HG03558 (cell line): ENCODE measurements around the gene NRCAM.
A peak's percentile ranks its signal among the peaks of the same experiment; 100 is the strongest.
"Not testable (repeated sequence)": the region's sequence is repeated elsewhere in the genome, so short reads cannot be mapped to it uniquely, and the experiment has no call there.

ENCODE experiments used
- ATAC-seq: cut with Tn5 transposase; IDR thresholded peaks from one replicate; pipeline ENCODE4 v1.9.1; 2021; ENCODE audit warnings: moderate number of reproducible peaks; ENCODE audit not compliant: unreplicated experiment; ENCODE audit errors: extremely low read depth

NRCAM gene

GRCh38 chr7:108455998-108456677 is at the start of gene NRCAM:
NRCAM (minus strand) TSS chr7:108456436; CDS start chr7:108240064, 216,372 bp downstream.
- ATAC-seq: no peak

- not testable (repeated sequence) for ATAC-seq
These were observed 48.3 kb upstream of the NRCAM start for GRCh38 chr7:108504576-108504975.

GRCh38 chr7:108503112-108504026 is 47.1 kb upstream of the NRCAM start:
- peak; percentile 94 for ATAC-seq

- ATAC-seq: no peak
These were observed 43.3 kb upstream of the NRCAM start for GRCh38 chr7:108499566-108499965.

- no peak for ATAC-seq
These were observed 42.2 kb upstream of the NRCAM start for GRCh38 chr7:108498481-108498880.

GRCh38 chr7:108497082-108497725 is 41.0 kb upstream of the NRCAM start:
- ATAC-seq: peak; percentile 91

GRCh38 chr7:108492742-108493141 is 36.5 kb upstream of the NRCAM start:
- no peak for ATAC-seq

GRCh38 chr7:108488768-108489538 is 32.7 kb upstream of the NRCAM start:
- no peak for ATAC-seq

GRCh38 chr7:108487646-108488045 is 31.4 kb upstream of the NRCAM start:
- no peak for ATAC-seq

GRCh38 chr7:108486291-108486966 is 30.2 kb upstream of the NRCAM start:
- ATAC-seq: no peak

GRCh38 chr7:108484137-108484536 is 27.9 kb upstream of the NRCAM start:
- no peak for ATAC-seq

- no peak for ATAC-seq
These were observed 24.1 kb upstream of the NRCAM start for GRCh38 chr7:108480311-108480710.

GRCh38 chr7:108479751-108480150 is 23.5 kb upstream of the NRCAM start:
- no peak for ATAC-seq

- no peak for ATAC-seq
These were observed 22.9 kb upstream of the NRCAM start for GRCh38 chr7:108479118-108479517.

- ATAC-seq: no peak
These were observed 12.0 kb upstream of the NRCAM start for GRCh38 chr7:108468246-108468645.

- ATAC-seq: no peak
These were observed 11.2 kb upstream of the NRCAM start for GRCh38 chr7:108467391-108467790.

- ATAC-seq: not testable (repeated sequence)
These were observed 10.1 kb upstream of the NRCAM start for GRCh38 chr7:108466322-108466721.

- ATAC-seq: no peak
These were observed 8.5 kb upstream of the NRCAM start for GRCh38 chr7:108464743-108465142.

GRCh38 chr7:108463613-108464012 is 7.4 kb upstream of the NRCAM start:
- no peak for ATAC-seq

GRCh38 chr7:108461840-108462239 is 5.6 kb upstream of the NRCAM start:
- ATAC-seq: no peak
